HG03460 (cell line): ENCODE data around the gene DPYD.

Experiments
- ATAC-seq: cut with Tn5 transposase; IDR thresholded peaks from one replicate; pipeline ENCODE4 v1.9.1; 2021; ENCODE audit not compliant: unreplicated experiment

Gene DPYD

DNA sequence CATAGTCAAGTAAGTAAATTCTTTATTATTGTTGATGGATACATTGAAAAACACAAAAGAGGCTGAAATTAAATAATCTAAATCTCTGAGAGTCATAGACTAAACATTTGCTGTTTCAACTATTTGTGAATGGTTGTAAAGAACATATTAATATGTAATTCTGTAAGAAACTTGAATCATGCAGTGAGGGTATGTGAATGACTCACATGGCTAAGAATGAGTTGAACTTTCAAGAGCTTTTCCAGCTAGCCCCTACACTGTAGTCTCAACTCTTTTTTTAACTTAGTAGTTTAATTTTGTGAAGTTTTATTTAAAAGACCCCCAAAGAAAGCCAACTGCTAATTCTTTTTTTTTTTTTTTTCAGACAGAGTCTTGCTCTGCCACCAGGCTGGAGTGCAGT lies 588.1 kb downstream of the DPYD start:
- ATAC-seq, result no peak

DNA sequence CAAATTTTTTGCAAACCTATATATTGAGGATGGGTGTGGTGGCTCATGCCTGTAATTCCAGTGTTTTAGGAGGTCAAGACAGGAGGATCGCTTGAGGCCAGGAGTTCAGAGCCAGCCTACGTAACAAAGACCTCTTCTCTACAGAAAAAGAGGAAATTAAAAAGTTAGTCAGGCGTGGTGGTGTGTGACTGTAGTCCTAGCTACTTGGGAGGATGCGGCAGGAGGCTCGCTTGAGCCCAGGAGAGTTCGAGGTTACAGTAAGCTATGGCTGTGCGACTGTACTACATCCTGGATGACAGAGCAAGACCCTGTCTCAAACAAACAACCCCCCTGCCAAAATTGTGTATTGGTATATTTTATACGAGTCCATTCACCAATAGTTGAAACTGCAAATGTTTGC lies 589.7 kb downstream of the DPYD start:
- ATAC-seq, result no peak

DNA sequence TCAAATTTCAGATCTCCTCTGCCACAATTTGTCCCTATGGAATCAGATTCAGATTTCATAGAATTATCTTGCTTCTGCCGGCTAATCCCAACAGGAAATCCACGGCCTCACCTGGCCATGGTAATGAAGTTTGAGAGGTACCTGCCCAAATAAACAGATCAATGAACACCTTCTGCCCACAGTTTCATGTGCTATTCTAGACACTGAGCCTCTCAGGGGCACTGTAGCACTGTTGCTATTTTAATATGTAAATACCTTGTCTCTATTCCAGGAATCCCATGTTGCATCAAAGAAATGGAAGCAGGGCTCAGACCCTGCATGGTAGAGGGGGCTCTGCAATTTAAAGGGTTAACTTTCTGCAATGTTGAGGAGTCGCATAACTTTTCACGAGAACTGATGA lies 606.1 kb downstream of the DPYD start:
- no peak for ATAC-seq

DNA sequence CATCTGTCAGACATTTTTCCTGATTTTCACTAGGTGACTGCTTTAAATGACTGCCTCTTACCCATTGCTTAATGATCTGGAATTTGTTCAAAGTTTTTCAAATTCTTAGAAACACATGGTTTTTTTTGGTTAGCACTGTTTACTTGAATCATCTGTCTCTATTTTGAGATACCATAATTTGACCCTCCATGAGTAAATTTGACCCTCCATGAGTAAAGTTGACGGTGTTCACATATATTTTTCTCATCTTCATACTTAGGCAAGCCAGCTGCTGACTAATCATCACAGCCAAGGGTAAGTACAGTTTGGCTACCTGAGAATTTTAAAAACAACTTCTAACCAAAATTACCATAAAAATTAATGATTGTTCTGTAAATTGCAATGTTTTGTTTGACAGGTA lies 612.7 kb downstream of the DPYD start:
- ATAC-seq, result no peak

DNA sequence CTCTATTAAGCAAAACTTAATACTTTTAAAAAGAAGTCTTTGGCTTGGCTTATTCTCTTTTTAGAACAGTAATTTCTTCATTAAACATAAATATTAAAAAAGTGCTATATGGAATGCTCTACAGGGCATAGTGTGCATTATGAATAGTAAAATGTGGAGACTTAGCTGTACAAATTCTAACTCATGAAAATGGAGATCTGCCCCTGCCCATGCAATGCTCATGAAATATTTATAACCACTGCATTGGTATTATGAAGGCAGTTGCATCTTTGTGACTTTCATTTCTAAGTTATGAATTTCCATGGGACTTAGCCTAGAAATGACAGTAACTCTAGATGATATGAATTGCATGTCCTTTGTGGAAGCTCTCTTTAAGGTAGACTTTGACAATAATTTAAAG lies 613.3 kb downstream of the DPYD start:
- no peak for ATAC-seq

DNA sequence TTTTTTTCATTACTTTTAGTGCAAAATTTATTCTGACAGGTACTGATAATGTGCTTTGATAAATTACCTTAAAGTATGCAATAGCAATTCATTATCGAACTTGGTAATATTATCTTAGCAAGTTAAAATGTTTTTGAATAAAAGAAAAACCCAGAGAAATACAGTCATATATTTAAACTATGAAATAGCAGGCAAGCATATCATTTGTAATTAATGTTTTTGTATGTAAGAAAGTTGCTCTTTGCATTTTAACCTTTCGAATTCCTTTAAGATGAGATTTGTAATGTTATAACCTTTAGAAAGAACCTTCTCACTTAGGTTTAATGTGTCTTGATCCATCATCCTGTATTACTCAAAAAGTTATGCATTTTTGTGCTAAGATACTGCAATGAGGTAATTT lies 613.7 kb downstream of the DPYD start:
- no peak for ATAC-seq

DNA sequence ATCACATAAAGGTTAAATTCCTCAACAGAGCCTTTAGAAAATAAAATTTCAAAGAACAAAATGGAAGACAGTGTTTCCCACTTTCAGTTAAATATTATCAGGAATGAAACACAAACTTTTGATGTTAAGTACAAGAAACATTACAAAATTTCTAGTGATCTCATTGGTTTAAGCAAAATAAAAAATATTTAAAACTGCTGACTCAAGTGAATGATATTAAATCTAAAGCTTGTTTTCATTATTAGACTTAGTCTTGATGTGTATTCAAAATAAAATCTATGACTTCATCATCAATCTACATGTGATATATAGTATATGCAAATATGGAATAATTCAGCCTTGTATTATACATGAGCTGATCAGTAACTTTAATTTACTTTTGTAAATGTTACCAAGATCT lies 614.3 kb downstream of the DPYD start:
- ATAC-seq, result no peak

DNA sequence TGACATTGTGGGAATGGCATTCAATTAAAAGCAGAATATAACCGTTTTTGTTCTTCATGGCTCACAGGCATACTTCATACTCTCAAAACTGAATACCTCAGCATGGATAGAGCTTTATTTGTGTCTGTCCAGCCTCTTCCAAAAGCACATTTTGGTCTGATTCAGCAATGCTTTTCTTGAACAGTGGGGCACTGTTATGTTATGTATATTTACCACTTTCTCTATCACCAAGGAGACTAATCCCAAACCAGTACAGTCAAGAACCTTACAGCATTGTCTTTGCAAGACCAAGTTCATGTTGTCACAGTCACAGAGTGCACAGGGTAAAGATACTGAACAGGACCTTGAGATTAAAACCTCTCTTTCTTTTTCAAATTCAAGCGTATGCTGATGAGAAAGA lies 616.5 kb downstream of the DPYD start:
- no peak for ATAC-seq

DNA sequence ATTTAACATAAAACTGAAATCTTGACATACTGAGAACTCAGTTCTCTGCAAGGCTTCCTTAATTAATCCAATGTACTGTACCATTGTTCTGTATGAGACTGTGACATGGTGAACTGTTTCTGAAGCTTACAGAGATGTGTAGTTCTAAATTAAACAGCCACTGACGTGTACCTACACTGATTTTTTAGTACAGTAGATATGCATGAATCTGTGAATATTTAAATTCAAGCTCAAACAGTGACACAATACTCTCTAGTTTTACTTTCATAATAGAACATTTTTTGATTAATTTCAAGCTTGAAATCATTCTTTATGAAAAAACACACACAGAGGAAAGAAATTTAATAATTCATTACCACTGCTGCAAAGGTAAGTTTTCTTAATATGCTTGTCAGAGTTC lies 621.9 kb downstream of the DPYD start:
- ATAC-seq, result no peak

DNA sequence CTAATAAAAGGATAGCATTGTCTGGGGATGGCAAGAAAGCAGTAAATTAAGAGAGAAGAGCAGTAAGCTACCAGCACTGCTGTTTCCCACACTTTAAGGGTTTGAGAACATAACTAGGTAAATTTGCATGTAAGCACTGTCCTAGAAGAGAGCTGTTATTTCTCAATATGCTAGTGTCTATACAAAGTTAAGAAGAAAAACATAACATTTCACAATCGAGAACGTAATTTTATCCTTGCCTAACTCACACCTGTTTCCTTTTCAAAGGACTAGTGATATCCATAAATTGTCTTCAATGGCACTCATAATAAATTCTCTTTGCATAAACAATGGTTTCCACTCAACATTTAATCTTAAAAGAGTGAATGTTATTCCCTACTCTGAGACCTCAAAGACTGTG lies 623.2 kb downstream of the DPYD start:
- no peak for ATAC-seq

DNA sequence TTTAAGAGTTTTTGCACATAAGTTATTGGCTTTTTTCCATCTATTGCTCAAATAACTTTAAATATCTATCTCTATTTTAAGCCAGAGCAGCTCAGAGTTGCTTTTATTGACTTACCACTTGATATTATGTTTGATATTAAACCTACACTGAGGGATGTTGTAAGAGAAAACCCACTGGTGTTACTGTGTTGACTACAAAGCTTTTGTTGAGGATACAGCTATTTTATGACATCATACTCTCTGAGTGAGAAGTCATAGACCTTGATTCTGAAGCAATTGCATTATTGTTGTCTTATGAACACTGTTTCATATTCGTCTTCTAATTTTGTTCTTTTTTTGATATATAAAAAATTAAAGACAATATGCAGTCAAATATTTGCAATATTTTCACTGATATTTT lies 638.9 kb downstream of the DPYD start:
- ATAC-seq, result no peak

DNA sequence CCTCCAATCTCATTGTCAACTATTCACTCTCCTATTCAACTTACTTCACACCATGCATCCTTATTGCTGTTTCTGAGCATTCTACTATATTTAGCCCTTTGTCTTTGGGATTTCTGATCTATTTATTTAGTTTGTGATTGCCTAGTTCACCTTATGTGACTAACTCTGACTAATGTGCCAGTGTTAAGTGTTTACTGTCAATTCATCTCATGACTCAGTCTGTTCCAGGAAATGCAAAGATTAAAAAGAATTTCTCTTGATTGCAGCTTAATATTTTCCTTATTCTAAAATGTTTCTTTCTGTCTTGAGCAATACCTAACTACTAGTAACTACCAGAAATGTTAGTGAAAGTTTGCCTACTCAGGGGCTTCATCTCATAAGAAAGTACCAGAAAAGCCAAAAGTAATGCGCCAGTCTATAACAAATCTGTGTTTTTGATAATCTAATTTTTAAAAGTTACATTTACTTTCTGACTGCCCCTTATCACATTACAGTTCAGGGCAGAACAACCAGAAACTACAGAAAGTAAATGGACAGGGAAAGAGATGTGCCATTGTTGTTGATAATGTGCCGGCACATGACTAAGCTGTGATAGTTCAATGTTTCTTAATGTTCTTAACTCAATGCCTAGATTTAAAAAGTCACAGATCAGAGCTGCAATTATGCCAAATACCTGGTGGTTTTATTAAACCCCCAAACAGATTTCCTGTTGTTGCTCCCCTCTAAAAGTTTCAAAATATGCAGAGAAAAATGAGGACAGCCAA lies 642.8 kb downstream of the DPYD start:
- no peak for ATAC-seq

DNA sequence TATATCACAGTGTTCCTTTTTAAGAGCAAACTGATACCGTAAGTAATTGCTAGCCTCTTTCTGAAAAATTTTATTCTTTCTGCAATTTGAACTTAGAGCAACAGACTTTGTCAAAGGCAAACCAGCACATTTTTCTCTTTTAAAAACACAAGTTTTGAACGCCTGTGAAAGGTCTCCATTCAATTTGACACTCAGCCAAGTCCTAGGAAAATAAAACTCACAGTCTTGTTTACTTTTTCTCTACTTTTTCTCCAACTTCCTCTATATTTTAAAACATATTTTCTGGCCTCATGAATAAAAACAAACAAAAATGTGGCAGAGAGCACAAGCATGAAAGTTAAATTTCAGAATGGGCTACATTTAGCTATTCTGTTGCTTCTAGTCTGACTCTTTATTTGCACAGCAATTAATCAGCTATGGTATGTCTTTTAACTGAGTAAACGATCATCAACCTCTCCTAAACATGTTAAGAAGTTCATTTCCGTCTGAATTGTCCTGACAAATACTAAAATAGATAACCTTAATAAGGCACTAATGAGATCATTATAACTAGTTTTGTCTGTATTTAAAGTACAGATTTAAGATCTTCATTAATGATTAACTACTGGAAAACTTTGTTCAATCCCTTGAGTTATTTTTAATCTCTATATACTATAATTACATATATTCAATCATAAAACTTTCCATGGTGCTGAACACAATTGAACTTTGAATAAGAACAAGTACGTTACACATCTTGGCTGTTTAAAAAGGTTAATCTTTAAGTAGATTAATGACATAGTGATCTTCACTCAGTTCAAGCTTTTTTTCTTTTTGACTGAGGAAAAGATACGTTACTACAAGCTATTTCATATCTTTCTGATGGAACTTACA lies 648.7 kb downstream of the DPYD start:
- ATAC-seq, result no peak

DNA sequence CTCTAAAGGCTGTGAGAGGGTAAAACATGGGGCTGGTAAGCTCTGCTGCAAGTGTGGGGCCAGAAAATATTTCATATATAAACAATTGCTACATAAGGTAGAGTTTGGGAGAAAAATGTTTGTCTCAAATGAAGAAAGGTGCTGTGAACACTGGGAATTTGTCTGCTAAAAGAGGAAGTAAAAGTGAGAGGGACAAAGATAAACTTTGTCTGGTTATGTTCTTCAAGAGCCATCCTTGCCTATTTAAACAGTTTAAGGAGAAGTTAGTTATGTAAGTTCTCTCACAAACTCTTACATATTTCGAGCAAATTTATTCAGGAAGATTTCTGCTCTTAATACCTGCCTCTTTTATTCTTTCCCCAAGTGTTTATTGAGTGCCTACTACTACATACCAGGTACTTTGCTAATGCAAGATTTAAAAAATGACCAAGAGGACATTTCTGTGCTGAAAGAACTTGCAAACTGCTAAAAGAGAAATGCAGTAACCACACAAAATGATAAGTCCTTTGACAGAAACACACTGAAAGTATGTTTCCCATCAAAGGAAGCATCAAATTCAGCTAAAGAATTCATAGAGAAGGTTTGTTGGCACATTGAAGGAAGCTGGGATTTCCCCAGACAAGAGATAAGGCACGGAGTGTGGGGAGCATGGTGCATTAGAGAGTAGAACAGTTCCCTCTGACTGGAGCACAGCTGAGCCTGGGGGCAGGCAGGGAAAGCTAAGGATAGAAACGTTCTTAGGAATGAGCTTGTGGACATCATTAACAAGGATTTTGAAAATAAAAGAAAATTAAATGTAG lies 650.1 kb downstream of the DPYD start:
- no peak for ATAC-seq

DNA sequence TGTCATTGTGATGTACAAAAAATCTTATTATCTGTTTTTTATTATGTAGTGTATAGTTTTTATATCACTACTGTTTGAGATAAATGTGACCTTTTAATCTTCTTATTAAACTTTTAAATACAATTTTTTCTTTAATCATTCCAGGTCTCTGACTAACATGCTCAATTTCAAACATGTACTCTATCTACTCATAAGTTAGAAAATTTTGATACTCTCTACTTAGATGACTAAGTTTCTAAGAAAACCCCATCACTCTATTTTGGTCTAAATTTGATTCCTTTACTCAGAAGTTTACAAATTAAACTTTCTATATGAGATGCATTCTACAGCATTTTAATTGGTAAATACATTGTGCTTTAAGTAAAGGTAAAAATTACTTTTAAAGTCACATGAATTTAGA lies 655.2 kb downstream of the DPYD start:
- ATAC-seq, result no peak

DNA sequence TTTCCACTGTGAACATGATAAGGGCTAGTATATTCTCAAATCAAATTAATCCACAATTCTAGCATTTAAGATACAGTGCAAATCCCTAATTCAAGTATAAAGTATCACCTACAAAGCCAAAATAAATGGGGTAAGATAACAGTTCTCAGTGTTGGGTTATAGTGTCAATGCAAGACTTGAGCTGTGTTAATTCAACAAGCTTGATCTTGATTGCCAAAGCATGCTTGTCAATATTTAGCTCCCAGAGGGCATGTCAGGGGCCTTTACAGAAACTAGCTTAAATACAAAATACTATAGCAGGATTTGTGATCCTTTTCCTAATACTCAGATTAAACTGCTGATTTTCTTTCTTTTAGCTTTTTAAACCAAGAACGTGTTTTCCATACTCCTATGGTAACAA lies 658.0 kb downstream of the DPYD start:
- no peak for ATAC-seq

DNA sequence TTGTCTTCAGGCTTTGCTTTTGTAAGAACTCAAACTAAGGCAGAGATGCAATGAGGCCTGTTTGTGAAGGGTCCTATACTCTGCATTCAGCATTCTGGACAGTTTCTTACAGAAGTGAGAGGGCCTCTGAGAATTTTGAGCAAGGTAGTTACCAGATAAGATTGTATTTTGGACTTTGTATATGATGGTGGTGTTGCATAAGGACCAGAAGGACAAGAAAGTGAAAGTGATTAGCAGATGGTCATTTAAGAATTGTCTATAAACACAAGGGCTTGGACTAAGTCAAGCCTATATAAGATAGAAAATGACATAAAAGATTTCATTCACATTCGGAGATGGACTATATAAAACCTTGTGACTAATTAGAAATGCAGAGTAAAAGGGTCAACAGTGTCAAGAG lies 662.2 kb downstream of the DPYD start:
- ATAC-seq, result no peak

DNA sequence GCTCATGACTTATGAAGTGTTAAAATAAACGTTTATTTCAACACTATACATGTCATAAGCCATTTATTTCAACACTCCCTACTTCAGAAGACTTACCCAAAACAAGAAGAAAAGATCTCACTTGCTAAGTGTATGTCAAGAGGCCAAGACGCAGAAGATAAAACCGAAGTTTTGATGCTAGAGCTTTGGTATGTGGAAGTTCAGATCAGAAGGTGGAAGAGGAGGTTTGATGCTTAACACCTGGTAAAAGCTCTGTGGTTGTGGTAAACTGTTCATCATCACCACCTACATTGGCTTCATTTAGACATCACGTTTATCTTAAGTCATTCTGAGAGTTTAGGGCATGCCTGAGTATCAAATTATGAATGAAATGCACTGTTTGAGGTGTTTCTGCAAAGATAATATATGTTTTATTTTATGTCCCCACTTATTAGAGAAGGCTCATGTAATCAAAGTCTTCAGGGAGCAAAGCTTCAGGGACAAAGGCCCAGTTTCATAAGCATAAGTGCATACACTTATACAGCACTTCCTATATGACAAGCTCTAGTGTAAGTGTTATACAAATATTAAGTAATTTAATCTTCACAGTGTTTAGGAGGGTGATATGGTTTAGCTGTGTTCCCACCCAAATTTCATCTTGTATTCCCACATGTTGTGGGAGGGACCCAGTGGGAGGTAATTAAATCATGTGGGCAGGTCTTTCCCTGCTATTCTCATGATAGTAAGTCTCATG lies 665.9 kb downstream of the DPYD start:
- no peak for ATAC-seq

DNA sequence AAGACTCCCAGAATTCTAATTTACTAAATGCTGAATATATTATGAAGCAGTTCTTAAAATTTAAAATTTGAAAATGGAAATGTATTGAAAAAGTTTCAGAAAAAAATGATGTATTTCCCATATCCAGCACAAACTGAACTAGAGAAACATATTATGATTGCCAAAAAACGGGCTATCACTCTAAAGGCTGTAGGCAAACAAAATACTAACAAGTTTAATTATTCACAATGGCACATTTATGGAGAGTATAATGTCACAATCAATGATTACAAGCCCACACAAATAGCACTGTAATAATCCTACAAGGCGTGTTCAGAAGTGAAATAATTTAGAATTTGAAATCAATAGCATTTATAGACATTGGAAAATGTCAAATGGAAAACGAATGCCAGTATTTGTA lies 667.9 kb downstream of the DPYD start:
- no peak for ATAC-seq

DNA sequence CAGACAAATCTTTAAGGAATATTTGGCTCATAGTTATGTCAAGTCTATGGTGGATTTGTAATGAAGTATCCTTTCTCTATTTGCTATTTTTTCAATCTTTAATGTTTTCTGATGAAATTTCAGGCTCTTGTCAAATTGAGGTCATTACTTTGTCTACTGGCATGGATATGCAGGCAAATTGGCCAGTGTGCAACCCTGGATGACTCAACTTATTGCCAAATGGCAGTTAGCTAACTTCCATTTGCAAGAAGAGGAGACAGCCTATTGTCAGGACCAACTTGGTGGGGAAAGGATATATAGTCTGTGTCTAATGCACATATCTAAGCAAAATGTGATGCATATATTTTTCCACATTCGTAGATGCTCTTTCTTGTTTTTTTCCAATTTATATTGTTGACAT lies 668.8 kb downstream of the DPYD start:
- ATAC-seq, result no peak

DNA sequence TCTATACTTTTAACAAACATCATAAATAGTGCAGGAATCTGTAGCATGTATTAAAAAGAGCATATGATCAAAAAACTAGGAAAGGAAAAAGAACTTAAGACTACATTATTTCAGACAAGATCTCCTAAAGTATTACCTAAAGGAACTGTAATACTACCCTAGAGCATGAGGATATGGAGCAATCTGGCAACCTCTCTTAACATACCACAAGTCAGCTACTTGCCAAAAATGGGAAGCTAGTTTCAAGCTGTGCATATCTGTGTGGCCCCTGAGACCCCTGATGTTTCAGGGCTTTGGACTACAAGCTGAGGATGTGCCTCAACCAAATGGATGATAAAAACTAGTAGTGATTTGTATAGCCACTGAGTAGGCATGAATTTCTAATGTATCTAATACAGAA lies 673.6 kb downstream of the DPYD start:
- ATAC-seq, result no peak
